H54 (cell line): ENCODE data around the gene NELFE.
A peak's percentile ranks its signal among the peaks of the same experiment; 100 is the strongest.
"Not testable (repeated sequence)": the region's sequence is repeated elsewhere in the genome, so short reads cannot be mapped to it uniquely, and the experiment has no call there.

Source experiments
- DNase-seq: peaks from one replicate; pipeline ENCODE4 v3.0.0; 2011; ENCODE audit warnings: low spot score, mixed read lengths; ENCODE audit not compliant: insufficient read length
- FAIRE-seq: peaks from 3 replicates; lab custom pipeline; 2011; peaks lifted over from hg19 to GRCh38; lab: Jason Lieb, UNC
- POLR2A ChIP-seq: IDR thresholded peaks from 2 replicates; pipeline ENCODE4 v1.6.1; 2011; ENCODE audit warnings: low read depth, mild to moderate bottlenecking, low read length

Gene NELFE

GRCh38 chr6:31958741-31959739, at the start of gene NELFE, which contains the start of gene SKIC2:
NELFE (minus strand) TSS chr6:31958971; CDS start chr6:31958446, 525 bp downstream.
SKIC2 (plus strand) TSS chr6:31959175; CDS start chr6:31959193, 18 bp downstream.
- DNase-seq (peak; percentile 98), FAIRE-seq (peak; percentile 78)
- peak; percentile 51; the same call in 1 of the 2 replicates for TF ChIP-seq POLR2A

GRCh38 chr6:32008037-32008436, 49.3 kb upstream of the NELFE start:
- FAIRE-seq, DNase-seq: not testable (repeated sequence)

- not testable (repeated sequence) for FAIRE-seq, DNase-seq
These were observed 48.3 kb upstream of the NELFE start for GRCh38 chr6:32007086-32007485.

GRCh38 chr6:32005991-32006529, 47.3 kb upstream of the NELFE start:
- FAIRE-seq, DNase-seq: not testable (repeated sequence)

- FAIRE-seq, DNase-seq: not testable (repeated sequence)
These were observed 46.7 kb upstream of the NELFE start for GRCh38 chr6:32005538-32005880.

GRCh38 chr6:32004864-32005537, 46.2 kb upstream of the NELFE start:
- DNase-seq, FAIRE-seq: not testable (repeated sequence)

- FAIRE-seq, DNase-seq: not testable (repeated sequence)
These were observed 45.6 kb upstream of the NELFE start for GRCh38 chr6:32004393-32004792.

- not testable (repeated sequence) for DNase-seq, FAIRE-seq
These were observed 44.5 kb upstream of the NELFE start for GRCh38 chr6:32003301-32003700.

- DNase-seq, FAIRE-seq: not testable (repeated sequence)
These were observed 43.9 kb upstream of the NELFE start for GRCh38 chr6:32002546-32003268.

GRCh38 chr6:31996385-31996784, 37.6 kb upstream of the NELFE start:
- not testable (repeated sequence) for FAIRE-seq, DNase-seq

GRCh38 chr6:31994421-31994820, 35.6 kb upstream of the NELFE start:
- not testable (repeated sequence) for FAIRE-seq, DNase-seq

- FAIRE-seq, DNase-seq: not testable (repeated sequence)
These were observed 30.6 kb upstream of the NELFE start for GRCh38 chr6:31989363-31989762.

GRCh38 chr6:31981744-31982143, 23.0 kb upstream of the NELFE start, which contains the start of gene C4A:
C4A (plus strand) TSS chr6:31982057; CDS start chr6:31982108, 51 bp downstream.
- DNase-seq, FAIRE-seq: not testable (repeated sequence)

- not testable (repeated sequence) for FAIRE-seq
These were observed 22.2 kb upstream of the NELFE start for GRCh38 chr6:31980998-31981397.

GRCh38 chr6:31980195-31980876, 21.6 kb upstream of the NELFE start:
- DNase-seq, FAIRE-seq: not testable (repeated sequence)

More at GRCh38 chr6:31980998-31981397, 22.2 kb upstream of the NELFE start:
- not testable (repeated sequence) for DNase-seq
